ENCODE data around the gene PRKAA2.

The PRKAA2 gene

GRCh38 chr1:56671542-56671941, 26.4 kb downstream of the PRKAA2 start:
- Histone ChIP-seq H3K27me3 (ENCODE audit: insufficient read depth, low read depth) (no peaks in the 10 kb centered on the region), H3K36me3 (ENCODE audit: insufficient read depth) (no peaks in the 10 kb centered on the region), H4K20me1 (ENCODE audit: insufficient read depth) (no peaks in the 10 kb centered on the region), H2AFZ (ENCODE audit: low read depth) (no peak overlapping the region), H3K4me2 (no peak overlapping the region), H3K9ac (no peak overlapping the region), H3K4me1 (ENCODE audit: low read depth, poor library complexity, severe bottlenecking) (no peaks in the 10 kb centered on the region), H3K4me3 (IDR thresholded peaks at IDR 0.05; ENCODE audit: insufficient read depth, low read depth, low read length) (no peak overlapping the region), H3K27ac (no peak overlapping the region), H3K79me2 (ENCODE audit: insufficient read depth, low read depth) (no peaks in the 10 kb centered on the region)
- no peak for TF ChIP-seq CTCF (conservative IDR thresholded peaks at IDR 0.05; ENCODE audit: low read depth, low read length)

- no peaks in the 10 kb centered on the region for H3K36me3 ChIP-seq (ENCODE audit: insufficient read depth)
Measured at GRCh38 chr1:56672579-56672978, 27.5 kb downstream of the PRKAA2 start.

GRCh38 chr1:56675763-56676162, 30.6 kb downstream of the PRKAA2 start:
- Histone ChIP-seq H2AFZ (ENCODE audit: low read depth) (no peak overlapping the region), H3K27ac (no peak overlapping the region)

More at GRCh38 chr1:56672579-56672978, 27.5 kb downstream of the PRKAA2 start:
- TF ChIP-seq CTCF (conservative IDR thresholded peaks at IDR 0.05; ENCODE audit: low read depth, low read length) = no peak
- no peaks in the 10 kb centered on the region for H3K79me2 ChIP-seq (ENCODE audit: insufficient read depth, low read depth)
- H3K27ac ChIP-seq = no peak overlapping the region
- H2AFZ ChIP-seq (ENCODE audit: low read depth) = no peak overlapping the region
- H3K4me1 ChIP-seq (ENCODE audit: low read depth, poor library complexity, severe bottlenecking) = no peaks in the 10 kb centered on the region
- H3K9ac ChIP-seq = no peak overlapping the region
- H3K4me2 ChIP-seq = no peak overlapping the region
- no peaks in the 10 kb centered on the region for H3K27me3 ChIP-seq (ENCODE audit: insufficient read depth, low read depth)
- H4K20me1 ChIP-seq (ENCODE audit: insufficient read depth) = no peaks in the 10 kb centered on the region
- H3K4me3 ChIP-seq (IDR thresholded peaks at IDR 0.05; ENCODE audit: insufficient read depth, low read depth, low read length) = no peak overlapping the region

GRCh38 chr1:56676571-56677035, 31.5 kb downstream of the PRKAA2 start:
- no peak for TF ChIP-seq CTCF (conservative IDR thresholded peaks at IDR 0.05; ENCODE audit: low read depth, low read length)
- Histone ChIP-seq H4K20me1 (ENCODE audit: insufficient read depth) (no peaks in the 10 kb centered on the region), H3K27ac (no peak overlapping the region), H3K4me3 (IDR thresholded peaks at IDR 0.05; ENCODE audit: insufficient read depth, low read depth, low read length) (no peak overlapping the region), H3K4me2 (no peak overlapping the region), H3K4me1 (ENCODE audit: low read depth, poor library complexity, severe bottlenecking) (no peaks in the 10 kb centered on the region), H3K79me2 (ENCODE audit: insufficient read depth, low read depth) (no peaks in the 10 kb centered on the region), H3K36me3 (ENCODE audit: insufficient read depth) (no peaks in the 10 kb centered on the region), H2AFZ (ENCODE audit: low read depth) (no peak overlapping the region), H3K9ac (no peak overlapping the region), H3K27me3 (ENCODE audit: insufficient read depth, low read depth) (no peaks in the 10 kb centered on the region)

More at GRCh38 chr1:56675763-56676162, 30.6 kb downstream of the PRKAA2 start:
- no peaks in the 10 kb centered on the region for H3K27me3 ChIP-seq (ENCODE audit: insufficient read depth, low read depth)
- no peak overlapping the region for H3K4me2 ChIP-seq
- no peak overlapping the region for H3K9ac ChIP-seq
- TF ChIP-seq CTCF (conservative IDR thresholded peaks at IDR 0.05; ENCODE audit: low read depth, low read length) = no peak
- H3K4me1 ChIP-seq (ENCODE audit: low read depth, poor library complexity, severe bottlenecking) = no peaks in the 10 kb centered on the region
- H3K79me2 ChIP-seq (ENCODE audit: insufficient read depth, low read depth) = no peaks in the 10 kb centered on the region
- no peaks in the 10 kb centered on the region for H3K36me3 ChIP-seq (ENCODE audit: insufficient read depth)
- no peak overlapping the region for H3K4me3 ChIP-seq (IDR thresholded peaks at IDR 0.05; ENCODE audit: insufficient read depth, low read depth, low read length)
- no peaks in the 10 kb centered on the region for H4K20me1 ChIP-seq (ENCODE audit: insufficient read depth)

Measured in KMS-11 (cell line).